ENCODE measurements around the gene SLC35E2B. TPM values are rescaled to one million over a fixed set of nuclear protein-coding genes. Genes with fewer than 3 reads are reported as not detected.

The SLC35E2B gene
- total RNA-seq, 3 donors from 2014 or later: 32.4 to 75.2 (median 73.8) TPM

- ATAC-seq (no peak), DNase-seq (peak in 1 of 3 donors; percentile 62)
- Histone ChIP-seq H3K9me3 (no peaks in the 10 kb centered on the region), H3K36me3 (ENCODE audit: low read depth) (no peaks in the 10 kb centered on the region), H3K4me3 (no peak overlapping the region), H3K4me1 (ENCODE audit: low read depth) (peaks cover 10% of the 10 kb centered on the region)
- TF ChIP-seq, protein P1, sequence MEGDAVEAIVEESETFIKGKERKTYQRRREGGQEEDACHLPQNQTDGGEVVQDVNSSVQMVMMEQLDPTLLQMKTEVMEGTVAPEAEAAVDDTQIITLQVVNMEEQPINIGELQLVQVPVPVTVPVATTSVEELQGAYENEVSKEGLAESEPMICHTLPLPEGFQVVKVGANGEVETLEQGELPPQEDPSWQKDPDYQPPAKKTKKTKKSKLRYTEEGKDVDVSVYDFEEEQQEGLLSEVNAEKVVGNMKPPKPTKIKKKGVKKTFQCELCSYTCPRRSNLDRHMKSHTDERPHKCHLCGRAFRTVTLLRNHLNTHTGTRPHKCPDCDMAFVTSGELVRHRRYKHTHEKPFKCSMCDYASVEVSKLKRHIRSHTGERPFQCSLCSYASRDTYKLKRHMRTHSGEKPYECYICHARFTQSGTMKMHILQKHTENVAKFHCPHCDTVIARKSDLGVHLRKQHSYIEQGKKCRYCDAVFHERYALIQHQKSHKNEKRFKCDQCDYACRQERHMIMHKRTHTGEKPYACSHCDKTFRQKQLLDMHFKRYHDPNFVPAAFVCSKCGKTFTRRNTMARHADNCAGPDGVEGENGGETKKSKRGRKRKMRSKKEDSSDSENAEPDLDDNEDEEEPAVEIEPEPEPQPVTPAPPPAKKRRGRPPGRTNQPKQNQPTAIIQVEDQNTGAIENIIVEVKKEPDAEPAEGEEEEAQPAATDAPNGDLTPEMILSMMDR (IDR thresholded peaks at IDR 0.05): no peak
- intact Hi-C loops (cut with DNase I, micrococcal nuclease): no loop called here
Measured at GRCh38 chr1:1623631-1624442, 68.8 kb downstream of the SLC35E2B start.

DNA sequence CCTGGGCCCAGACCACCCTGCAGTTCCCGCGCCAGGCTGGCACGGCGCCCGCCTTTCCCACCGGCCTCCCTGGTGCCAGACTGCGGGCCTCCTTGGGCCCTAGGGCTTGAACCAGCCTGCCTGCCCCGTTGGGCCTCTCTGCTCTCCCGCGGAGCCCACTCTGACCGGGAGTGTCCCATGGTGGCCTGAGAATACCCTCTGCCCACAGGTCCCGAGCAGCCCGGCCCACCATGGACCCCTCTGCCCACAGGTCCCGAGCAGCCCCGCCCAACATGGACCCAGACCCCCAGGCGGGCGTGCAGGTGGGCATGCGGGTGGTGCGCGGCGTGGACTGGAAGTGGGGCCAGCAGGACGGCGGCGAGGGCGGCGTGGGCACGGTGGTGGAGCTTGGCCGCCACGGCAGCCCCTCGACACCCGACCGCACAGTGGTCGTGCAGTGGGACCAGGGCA, 69.4 kb downstream of the SLC35E2B start:
- Histone ChIP-seq H3K36me3 (ENCODE audit: low read depth) (no peaks in the 10 kb centered on the region), H3K4me1 (ENCODE audit: low read depth) (peaks cover 10% of the 10 kb centered on the region), H3K4me3 (no peak overlapping the region), H3K9me3 (no peaks in the 10 kb centered on the region)
- TF ChIP-seq, protein P1 (IDR thresholded peaks at IDR 0.05): no peak
- ATAC-seq: no peak
- peak in 1 of 3 donors; percentile 47 for DNase-seq
- intact Hi-C loops (cut with DNase I, micrococcal nuclease): no loop called here

DNA sequence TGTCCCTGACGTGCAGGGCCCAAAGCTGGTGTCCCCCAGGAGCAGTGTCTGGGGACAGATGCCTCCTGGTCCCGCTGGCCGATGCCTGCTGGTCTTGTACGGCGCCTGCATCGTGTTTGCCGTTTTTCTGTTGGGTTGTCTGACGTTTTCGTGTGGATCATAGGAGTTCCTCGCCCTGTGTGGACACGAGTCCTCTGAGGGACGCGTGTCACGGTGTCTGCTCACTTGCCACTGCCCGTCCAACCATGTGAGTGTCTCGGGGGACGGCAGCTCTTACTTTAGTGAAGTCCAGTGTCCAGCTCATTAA, 69.9 kb downstream of the SLC35E2B start:
- Histone ChIP-seq H3K4me3 (no peak overlapping the region), H3K4me1 (ENCODE audit: low read depth) (peaks cover 10% of the 10 kb centered on the region), H3K36me3 (ENCODE audit: low read depth) (no peaks in the 10 kb centered on the region), H3K9me3 (no peaks in the 10 kb centered on the region)
- intact Hi-C loops (cut with DNase I, micrococcal nuclease): no loop called here
- DNase-seq (peak in 1 of 3 donors; percentile 43), ATAC-seq (no peak)
- TF ChIP-seq, protein P1 (IDR thresholded peaks at IDR 0.05): no peak

GRCh38 chr1:1622010-1622787, 70.4 kb downstream of the SLC35E2B start:
- TF ChIP-seq, protein P1 (IDR thresholded peaks at IDR 0.05): no peak
- intact Hi-C loops (cut with DNase I, micrococcal nuclease): no loop called here
- ATAC-seq (peak; percentile 8), DNase-seq (peak in 1 of 3 donors; percentile 55)
- Histone ChIP-seq H3K9me3 (no peaks in the 10 kb centered on the region), H3K36me3 (ENCODE audit: low read depth) (no peaks in the 10 kb centered on the region), H3K4me1 (ENCODE audit: low read depth) (peaks cover 11% of the 10 kb centered on the region), H3K4me3 (no peak overlapping the region)

GRCh38 chr1:1621173-1622009, 71.2 kb downstream of the SLC35E2B start:
- no peaks in the 10 kb centered on the region for H3K36me3 ChIP-seq (ENCODE audit: low read depth)
- H3K4me1 ChIP-seq (ENCODE audit: low read depth): peaks cover 11% of the 10 kb centered on the region
- H3K9me3 ChIP-seq: no peaks in the 10 kb centered on the region
- peak in 1 of 3 donors; percentile 51 for DNase-seq
- intact Hi-C loops (cut with DNase I, micrococcal nuclease): no loop called here
- TF ChIP-seq, protein P1 (IDR thresholded peaks at IDR 0.05): no peak
- no peak overlapping the region for H3K4me3 ChIP-seq
- ATAC-seq: no peak

All from mucosa of descending colon (tissue), 3 donors.